K562 (cell line): ENCODE data around the gene ZNF451. TPM values are rescaled to one million over a fixed set of nuclear protein-coding genes. Genes with fewer than 3 reads are reported as not detected.

Experiments used
- ATAC-seq: fragments of 200-7000 bp; cut with Tn5 transposase; 3 replicates; pipeline ENCODE4 v1.9.1; 2020; ENCODE audit warnings: moderate library complexity
- BruUV-seq: library from RNA; stranded (reverse); fragments of 400-500 nt; replicated peaks from 2 replicates; lab custom pipeline; 2021; lab: Mats Ljungman, UMichigan
- CTCF ChIA-PET: fragments of 300-600 bp; formaldehyde crosslinking; extraction: SDS; loops from one replicate; lab custom pipeline; 2021; ENCODE audit warnings: low intra/inter-chr PET ratio; lab: Yijun Ruan, JAX
- POLR2A ChIA-PET: fragments of 300-600, 350-650 bp; sonication (Branson Sonifier 250); formaldehyde crosslinking; extraction: SDS; loops from one replicate; lab custom pipeline; 2021; ENCODE audit warnings: antibody characterized with exemption, inconsistent platforms; lab: Yijun Ruan, JAX
- DNase-seq, 4 experiments: peaks; one replicate each; pipeline versions ENCODE4 v3.0.0 to v3.0.0-alpha.2; 2011 to 2018; ENCODE audit warnings: low spot score in 3 of 4, mixed read lengths in 3 of 4; ENCODE audit errors: extremely low read depth in 1 of 4
- FAIRE-seq: peaks from 2 replicates; lab custom pipeline; 2011; peaks lifted over from hg19 to GRCh38; lab: Jason Lieb, UNC
- H2AFZ ChIP-seq: 2 replicates; pipeline ENCODE4 v1.6.0; 2011; ENCODE audit warnings: low read depth, low read length, control low read depth, inconsistent platforms
- H3K27ac ChIP-seq: fragments of 200-600 bp; 3 replicates; pipeline ENCODE4 v1.8.0; 2011; ENCODE audit warnings: low read depth, mild to moderate bottlenecking, control low read depth, inconsistent platforms, low read length, moderate library complexity, mixed read lengths; ENCODE audit errors: extremely low read depth
- H3K27me3 ChIP-seq, 2 experiments: fragments of 300-600 bp in 1 of 2; 2 replicates in 1 of 2; 3 replicates in 1 of 2; pipeline versions ENCODE4 v1.6.0 to v1.8.0; 2011; ENCODE audit warnings: inconsistent platforms in 2 of 2, low read length in 2 of 2, mild to moderate bottlenecking in 1 of 2, mixed read lengths in 1 of 2, moderate library complexity in 1 of 2; ENCODE audit not compliant: control insufficient read depth in 2 of 2, insufficient read depth in 2 of 2
- H3K36me3 ChIP-seq: fragments of 300-600 bp; 3 replicates; pipeline ENCODE4 v1.8.0; 2011; ENCODE audit warnings: mild to moderate bottlenecking, low read length, inconsistent platforms; ENCODE audit not compliant: control insufficient read depth, insufficient read depth
- H3K4me1 ChIP-seq, 2 experiments: fragments of 200-600 bp in 1 of 2; replicated peaks in 1 of 2; 2 replicates in 1 of 2; 3 replicates in 1 of 2; pipeline versions ENCODE4 v1.5.1 to v1.8.0; 2011; ENCODE audit warnings: inconsistent platforms in 2 of 2, low read length in 2 of 2, mild to moderate bottlenecking in 1 of 2, mixed read lengths in 1 of 2, moderate library complexity in 1 of 2; ENCODE audit not compliant: control insufficient read depth in 2 of 2, insufficient read depth in 2 of 2
- H3K4me2 ChIP-seq: 2 replicates; pipeline ENCODE4 v1.6.1; 2011; ENCODE audit warnings: low read length, control low read depth, inconsistent platforms, mixed read lengths; ENCODE audit not compliant: insufficient read depth
- H3K4me3 ChIP-seq: fragments of 200-600 bp; sonication (generic), shearing (Covaris generic); 2 replicates; pipeline ENCODE4 v1.5.1; 2016; ENCODE audit warnings: control low read depth, inconsistent platforms
- H3K79me2 ChIP-seq: fragments of 200-600 bp; 3 replicates; pipeline ENCODE4 v1.8.0; 2011; ENCODE audit warnings: low read length, inconsistent platforms; ENCODE audit not compliant: control insufficient read depth, insufficient read depth
- H3K9ac ChIP-seq, 2 experiments: 2 replicates each; pipeline versions ENCODE4 v1.6.0 to v1.6.1; 2011; ENCODE audit warnings: low read depth in 2 of 2, low read length in 2 of 2, control low read depth in 1 of 2, inconsistent platforms in 1 of 2, mild to moderate bottlenecking in 1 of 2, mixed read lengths in 1 of 2; ENCODE audit not compliant: insufficient read depth in 1 of 2
- H3K9me1 ChIP-seq: one replicate; pipeline ENCODE4 v1.6.0; 2011; ENCODE audit warnings: inconsistent platforms, mild to moderate bottlenecking, low read length, moderate library complexity; ENCODE audit not compliant: control insufficient read depth, insufficient read depth
- H3K9me3 ChIP-seq: replicated peaks from 2 replicates; pipeline ENCODE4 v1.5.1; 2011; ENCODE audit warnings: low read depth, low read length, inconsistent platforms; ENCODE audit not compliant: control insufficient read depth, insufficient read depth
- H4K20me1 ChIP-seq: replicated peaks from 2 replicates; pipeline ENCODE4 v1.6.1; 2011; ENCODE audit warnings: low read length, inconsistent platforms, mixed read lengths; ENCODE audit not compliant: control insufficient read depth, insufficient read depth
- MCM7 ChIP-seq, 2 experiments: fragments of 450-650 bp; IDR thresholded peaks; 2 replicates each; pipeline ENCODE4 v1.6.1; 2016 to 2018
- ZNF24 ChIP-seq: fragments of 450-650 bp; IDR thresholded peaks from 2 replicates; pipeline ENCODE4 v1.6.1; 2016
- in situ Hi-C: fragments of 300-500 bp; cut with MboI; formaldehyde crosslinking; loops from 4 replicates; pipeline ENCODE4 v1.15.0; 2018; ENCODE audit warnings: inconsistent platforms, mixed read lengths
- intact Hi-C: fragments of 100-400 bp; cut with micrococcal nuclease; formaldehyde crosslinking; loops from 2 replicates; pipeline ENCODE4 v1.14.2; 2022
- polyA plus RNA-seq, 8 experiments: library from polyadenylated mRNA; depleted of rRNA in 4 of 8; stranded (reverse) in 5 of 8; unstranded in 3 of 8; fragments of >200 nt; fragmentation: Nextera tagmentation in 2 of 8; fragmentation: Illumina TruSeq in 1 of 8; extraction: Ambion mirVana in 2 of 8; extraction: Trizol in 1 of 8; gene quantifications; 2 replicates each; pipeline versions ENCODE4 v1.2.1 to v1.2.3, GENCODE V29; 2011 to 2014; ENCODE audit warnings: inconsistent platforms in 1 of 8, missing spikeins in 1 of 8
- total RNA-seq, 7 experiments: library from RNA; depleted of rRNA in 6 of 7; stranded (reverse); fragments of >200 nt in 6 of 7; fragmentation: Illumina TruSeq in 2 of 7; extraction: Trizol in 2 of 7; gene quantifications; 2 replicates each; pipeline versions ENCODE4 v1.2.1 to v1.2.3, GENCODE V29; 2011 to 2021; ENCODE audit warnings: low replicate concordance in 1 of 7
- TF ChIP-seq, protein P1 (sequence below): IDR thresholded peaks from 3 replicates; pipeline ENCODE4 v1.6.1; 2011; ENCODE audit warnings: borderline replicate concordance, mild to moderate bottlenecking; ENCODE audit not compliant: insufficient read length, insufficient read depth
- TF ChIP-seq, protein P2 (sequence below): fragments of 450-650 bp; IDR thresholded peaks from 2 replicates; pipeline ENCODE4 v1.6.1; 2017; ENCODE audit warnings: antibody characterized with exemption, mild to moderate bottlenecking

ZNF451 gene
- total and polyA plus RNA-seq, 9 of the 15 experiments (the other 6 are each of a cell fraction or from before 2014, with no cell fraction given), result 16.1 to 74.3 (median 38.3) TPM

DNA sequence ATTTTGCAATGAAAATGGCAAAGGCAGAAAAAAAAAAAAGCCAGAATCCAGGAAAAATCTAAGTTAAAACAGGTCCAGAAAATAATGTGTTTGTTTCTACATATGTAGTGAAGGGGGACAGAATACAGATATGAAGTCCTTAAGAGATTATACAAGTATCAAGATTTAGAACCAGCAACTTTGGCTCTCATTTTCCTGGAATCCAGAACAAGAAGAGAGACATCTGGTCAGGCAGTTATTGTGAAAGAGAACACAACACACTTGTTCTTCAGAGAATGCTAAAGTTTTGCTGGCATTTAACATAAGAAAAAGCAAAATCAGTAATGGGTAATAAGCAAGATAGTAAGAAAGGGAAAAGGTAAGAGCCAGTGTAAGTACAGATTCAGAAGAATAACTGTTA, 103.2 kb downstream of the ZNF451 start:
- no TSS peak for BruUV-seq

More for the DNA sequence above, 103.2 kb downstream of the ZNF451 start:
- ChIA-PET POLR2A (no interaction called here), CTCF (no interaction called here)
- TF ChIP-seq ZNF24 (no peak), MCM7 (IDR thresholded peaks at IDR 0.05) (no peak)
- TF ChIP-seq, protein P1, sequence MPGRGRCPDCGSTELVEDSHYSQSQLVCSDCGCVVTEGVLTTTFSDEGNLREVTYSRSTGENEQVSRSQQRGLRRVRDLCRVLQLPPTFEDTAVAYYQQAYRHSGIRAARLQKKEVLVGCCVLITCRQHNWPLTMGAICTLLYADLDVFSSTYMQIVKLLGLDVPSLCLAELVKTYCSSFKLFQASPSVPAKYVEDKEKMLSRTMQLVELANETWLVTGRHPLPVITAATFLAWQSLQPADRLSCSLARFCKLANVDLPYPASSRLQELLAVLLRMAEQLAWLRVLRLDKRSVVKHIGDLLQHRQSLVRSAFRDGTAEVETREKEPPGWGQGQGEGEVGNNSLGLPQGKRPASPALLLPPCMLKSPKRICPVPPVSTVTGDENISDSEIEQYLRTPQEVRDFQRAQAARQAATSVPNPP, result no peak
- TF ChIP-seq, protein P2, sequence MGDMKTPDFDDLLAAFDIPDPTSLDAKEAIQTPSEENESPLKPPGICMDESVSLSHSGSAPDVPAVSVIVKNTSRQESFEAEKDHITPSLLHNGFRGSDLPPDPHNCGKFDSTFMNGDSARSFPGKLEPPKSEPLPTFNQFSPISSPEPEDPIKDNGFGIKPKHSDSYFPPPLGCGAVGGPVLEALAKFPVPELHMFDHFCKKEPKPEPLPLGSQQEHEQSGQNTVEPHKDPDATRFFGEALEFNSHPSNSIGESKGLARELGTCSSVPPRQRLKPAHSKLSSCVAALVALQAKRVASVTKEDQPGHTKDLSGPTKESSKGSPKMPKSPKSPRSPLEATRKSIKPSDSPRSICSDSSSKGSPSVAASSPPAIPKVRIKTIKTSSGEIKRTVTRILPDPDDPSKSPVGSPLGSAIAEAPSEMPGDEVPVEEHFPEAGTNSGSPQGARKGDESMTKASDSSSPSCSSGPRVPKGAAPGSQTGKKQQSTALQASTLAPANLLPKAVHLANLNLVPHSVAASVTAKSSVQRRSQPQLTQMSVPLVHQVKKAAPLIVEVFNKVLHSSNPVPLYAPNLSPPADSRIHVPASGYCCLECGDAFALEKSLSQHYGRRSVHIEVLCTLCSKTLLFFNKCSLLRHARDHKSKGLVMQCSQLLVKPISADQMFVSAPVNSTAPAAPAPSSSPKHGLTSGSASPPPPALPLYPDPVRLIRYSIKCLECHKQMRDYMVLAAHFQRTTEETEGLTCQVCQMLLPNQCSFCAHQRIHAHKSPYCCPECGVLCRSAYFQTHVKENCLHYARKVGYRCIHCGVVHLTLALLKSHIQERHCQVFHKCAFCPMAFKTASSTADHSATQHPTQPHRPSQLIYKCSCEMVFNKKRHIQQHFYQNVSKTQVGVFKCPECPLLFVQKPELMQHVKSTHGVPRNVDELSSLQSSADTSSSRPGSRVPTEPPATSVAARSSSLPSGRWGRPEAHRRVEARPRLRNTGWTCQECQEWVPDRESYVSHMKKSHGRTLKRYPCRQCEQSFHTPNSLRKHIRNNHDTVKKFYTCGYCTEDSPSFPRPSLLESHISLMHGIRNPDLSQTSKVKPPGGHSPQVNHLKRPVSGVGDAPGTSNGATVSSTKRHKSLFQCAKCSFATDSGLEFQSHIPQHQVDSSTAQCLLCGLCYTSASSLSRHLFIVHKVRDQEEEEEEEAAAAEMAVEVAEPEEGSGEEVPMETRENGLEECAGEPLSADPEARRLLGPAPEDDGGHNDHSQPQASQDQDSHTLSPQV, result no peak
- in situ Hi-C loops, result no loop called here
- H3K9me1 ChIP-seq, result no peaks in the 10 kb centered on the region
- FAIRE-seq, result no peak
- no peak for DNase-seq
- no peaks in the 10 kb centered on the region for H3K4me1 ChIP-seq
- H4K20me1 ChIP-seq, result no peaks in the 10 kb centered on the region
- H2AFZ ChIP-seq, result no peak overlapping the region
- peaks cover 67% of the 10 kb centered on the region for H3K36me3 ChIP-seq
- intact Hi-C loops, result no loop called here
- no peak for ATAC-seq
- no peak overlapping the region for H3K9ac ChIP-seq
- no peaks in the 10 kb centered on the region for H3K9me3 ChIP-seq
- no peak overlapping the region for H3K4me2 ChIP-seq
- H3K79me2 ChIP-seq, result peaks cover 10% of the 10 kb centered on the region; the same call in 1 of the 3 replicates
- H3K27ac ChIP-seq, result no peak overlapping the region
- no peak overlapping the region for H3K4me3 ChIP-seq
- H3K27me3 ChIP-seq, result no peaks in the 10 kb centered on the region
